H1 (cell line): ENCODE results near the gene HMGXB3. TPM values are rescaled to one million over a fixed set of nuclear protein-coding genes. Genes with fewer than 3 reads are reported as not detected.

ENCODE experiments used
- CTCF ChIA-PET: fragments of 300-600 bp; sonication (Branson Sonifier 250); formaldehyde crosslinking; loops from one replicate; lab custom pipeline; 2021; ENCODE audit not compliant: partially characterized antibody; lab: Charles Lee
- POLR2A ChIA-PET: fragments of 300-600 bp; sonication (Branson Sonifier 250); formaldehyde crosslinking; loops from one replicate; lab custom pipeline; 2021; ENCODE audit warnings: inconsistent platforms; ENCODE audit not compliant: partially characterized antibody; lab: Charles Lee
- DNase-seq, 2 experiments: peaks; one replicate each; pipeline versions ENCODE4 v3.0.0 to v3.0.0-alpha.2; 2010 to 2022; ENCODE audit warnings: low spot score in 2 of 2, low read depth in 1 of 2, mixed read lengths in 1 of 2
- FAIRE-seq: peaks from 2 replicates; lab custom pipeline; 2011; peaks lifted over from hg19 to GRCh38; lab: Jason Lieb, UNC
- H2AFZ ChIP-seq: 2 replicates; pipeline ENCODE4 v1.8.1; 2012; ENCODE audit warnings: low read length, inconsistent platforms
- H2AK5ac ChIP-seq: 2 replicates; pipeline ENCODE4 v1.6.1; 2013; ENCODE audit warnings: low read depth, low read length
- H2BK120ac ChIP-seq: replicated peaks from 2 replicates; pipeline ENCODE3; 2013; ENCODE audit warnings: low read depth, low read length, inconsistent platforms
- H2BK12ac ChIP-seq: 2 replicates; pipeline ENCODE4 v1.6.1; 2013; ENCODE audit warnings: low read depth, low read length
- H2BK15ac ChIP-seq: 2 replicates; pipeline ENCODE4 v1.6.1; 2013; ENCODE audit warnings: low read length
- H2BK20ac ChIP-seq: 2 replicates; pipeline ENCODE4 v1.6.1; 2013; ENCODE audit warnings: low read length
- H2BK5ac ChIP-seq: 2 replicates; pipeline ENCODE4 v1.6.1; 2013; ENCODE audit warnings: low read depth, low read length
- H3K14ac ChIP-seq: 2 replicates; pipeline ENCODE4 v1.6.1; 2013; ENCODE audit warnings: inconsistent platforms; ENCODE audit not compliant: insufficient read length
- H3K18ac ChIP-seq: 2 replicates; pipeline ENCODE4 v1.6.1; 2013; ENCODE audit warnings: low read length; ENCODE audit errors: extremely low read depth
- H3K23ac ChIP-seq: 2 replicates; pipeline ENCODE4 v1.6.1; 2013; ENCODE audit warnings: inconsistent platforms; ENCODE audit not compliant: insufficient read length
- H3K23me2 ChIP-seq: 2 replicates; pipeline ENCODE4 v1.6.1; 2013; ENCODE audit warnings: low read depth, low read length
- H3K27ac ChIP-seq: 2 replicates; pipeline ENCODE4 v1.6.1; 2011; ENCODE audit warnings: low read depth, low read length, inconsistent platforms
- H3K27me3 ChIP-seq, 4 experiments: replicated peaks in 1 of 4; 1 replicate in 1 of 4; 2 replicates in 3 of 4; pipeline versions ENCODE4 v1.6.1 to v1.8.1; 2011 to 2013; ENCODE audit warnings: low read length in 3 of 4, mild to moderate bottlenecking in 3 of 4, inconsistent platforms in 2 of 4, mixed read lengths in 2 of 4, moderate library complexity in 1 of 4; ENCODE audit not compliant: control insufficient read depth in 3 of 4, insufficient read depth in 3 of 4; ENCODE audit errors: extremely low read depth in 1 of 4
- H3K36me3 ChIP-seq, 4 experiments: 2 replicates each; pipeline versions ENCODE4 v1.6.1 to v1.8.1; 2011 to 2013; ENCODE audit warnings: mild to moderate bottlenecking in 4 of 4, low read length in 3 of 4, moderate library complexity in 2 of 4, control low read depth in 1 of 4, inconsistent platforms in 1 of 4; ENCODE audit not compliant: insufficient read depth in 4 of 4, control insufficient read depth in 2 of 4
- H3K4ac ChIP-seq: replicated peaks from 2 replicates; pipeline ENCODE3; 2013; ENCODE audit warnings: low read length, low read depth, mixed read lengths, inconsistent platforms; ENCODE audit not compliant: insufficient read length
- H3K4me1 ChIP-seq, 4 experiments: replicated peaks in 1 of 4; 1 replicate in 1 of 4; 2 replicates in 3 of 4; pipeline versions ENCODE4 v1.6.1 to v1.8.1; 2011 to 2013; ENCODE audit warnings: low read length in 3 of 4, inconsistent platforms in 2 of 4, mixed read lengths in 1 of 4; ENCODE audit not compliant: insufficient read depth in 4 of 4, control insufficient read depth in 3 of 4
- H3K4me2 ChIP-seq, 2 experiments: 2 replicates each; pipeline versions ENCODE4 v1.6.1 to v1.8.1; 2011 to 2013; ENCODE audit warnings: low read depth in 2 of 2, low read length in 2 of 2, control low read depth in 1 of 2, inconsistent platforms in 1 of 2, mild to moderate bottlenecking in 1 of 2; ENCODE audit not compliant: insufficient read depth in 1 of 2
- H3K4me3 ChIP-seq, 4 experiments: fragments of 200-600, 300-600 bp in 1 of 4; sonication (generic), shearing (Covaris generic), sonication (Bioruptor Twin) in 1 of 4; 2 replicates each; pipeline versions ENCODE4 v1.5.1 to v1.8.1; 2011 to 2016; ENCODE audit warnings: low read length in 4 of 4, low read depth in 3 of 4, control low read depth in 2 of 4, inconsistent platforms in 2 of 4, mild to moderate bottlenecking in 2 of 4, mixed read lengths in 1 of 4, moderate library complexity in 1 of 4; ENCODE audit not compliant: insufficient read depth in 2 of 4; ENCODE audit errors: extremely low read depth in 1 of 4
- H3K56ac ChIP-seq: replicated peaks from 2 replicates; pipeline ENCODE3; 2013; ENCODE audit warnings: low read depth, mild to moderate bottlenecking, mixed read lengths, low read length, inconsistent platforms; ENCODE audit not compliant: insufficient read length
- H3K79me1 ChIP-seq: 2 replicates; pipeline ENCODE4 v1.6.1; 2013; ENCODE audit warnings: low read depth, low read length, control low read depth
- H3K79me2 ChIP-seq, 2 experiments: 2 replicates each; pipeline versions ENCODE4 v1.6.1 to v1.8.1; 2012 to 2013; ENCODE audit warnings: low read length in 2 of 2, mild to moderate bottlenecking in 2 of 2, inconsistent platforms in 1 of 2; ENCODE audit not compliant: insufficient read depth in 2 of 2, control insufficient read depth in 1 of 2
- H3K9ac ChIP-seq, 4 experiments: replicated peaks in 1 of 4; 1 replicate in 1 of 4; 2 replicates in 3 of 4; pipeline versions ENCODE4 v1.6.1 to v1.8.1; 2011 to 2013; ENCODE audit warnings: low read depth in 3 of 4, low read length in 3 of 4, control low read depth in 2 of 4, mild to moderate bottlenecking in 2 of 4, moderate library complexity in 2 of 4, inconsistent platforms in 1 of 4; ENCODE audit errors: extremely low read depth in 1 of 4
- H3K9me3 ChIP-seq, 2 experiments: 2 replicates each; pipeline versions ENCODE4 v1.6.1 to v1.8.1; 2012 to 2013; ENCODE audit warnings: mild to moderate bottlenecking in 2 of 2, moderate library complexity in 2 of 2, control low read depth in 1 of 2, inconsistent platforms in 1 of 2, low read depth in 1 of 2, low read length in 1 of 2, mixed read lengths in 1 of 2; ENCODE audit not compliant: insufficient read depth in 2 of 2
- H4K20me1 ChIP-seq, 2 experiments: replicated peaks in 1 of 2; 2 replicates each; pipeline versions ENCODE3 to v1.8.1; 2011 to 2013; ENCODE audit warnings: inconsistent platforms in 2 of 2, low read length in 2 of 2, mild to moderate bottlenecking in 1 of 2; ENCODE audit not compliant: insufficient read depth in 2 of 2, control insufficient read depth in 1 of 2
- H4K5ac ChIP-seq: 2 replicates; pipeline ENCODE4 v1.6.1; 2013; ENCODE audit warnings: low read length, low read depth, mixed read lengths, inconsistent platforms; ENCODE audit not compliant: insufficient read length
- H4K8ac ChIP-seq: 2 replicates; pipeline ENCODE4 v1.8.0; 2013; ENCODE audit warnings: mild to moderate bottlenecking, moderate library complexity, low read length, inconsistent platforms; ENCODE audit not compliant: insufficient read depth; ENCODE audit errors: extremely low read depth
- H4K91ac ChIP-seq: replicated peaks from 2 replicates; pipeline ENCODE3; 2013; ENCODE audit warnings: low read length, mixed read lengths, inconsistent platforms; ENCODE audit not compliant: insufficient read length
- CHD2 ChIP-seq: IDR thresholded peaks from 2 replicates; pipeline ENCODE4 v1.6.1; 2012; ENCODE audit warnings: low read length, improper control_type of control experiment
- CTBP2 ChIP-seq: IDR thresholded peaks from 2 replicates; pipeline ENCODE4 v1.7.0; 2011; ENCODE audit warnings: borderline replicate concordance, mild to moderate bottlenecking, moderate library complexity, mixed read lengths, low read length; ENCODE audit not compliant: insufficient read depth, insufficient read length
- EP300 ChIP-seq, 2 experiments: IDR thresholded peaks; 1 replicate in 1 of 2; 2 replicates in 1 of 2; pipeline ENCODE4 v1.6.1; 2011 to 2012; ENCODE audit warnings: low read depth in 2 of 2, low read length in 2 of 2, mild to moderate bottlenecking in 2 of 2, borderline replicate concordance in 1 of 2, inconsistent platforms in 1 of 2, moderate library complexity in 1 of 2
- EZH2 ChIP-seq: fragments of 200-600 bp; sonication (generic); IDR thresholded peaks from 2 replicates; pipeline ENCODE4 v1.7.1; 2012; ENCODE audit warnings: low read depth, mild to moderate bottlenecking, moderate library complexity, low read length, inconsistent platforms; ENCODE audit not compliant: severe bottlenecking
- FOSL1 ChIP-seq: IDR thresholded peaks from 2 replicates; pipeline ENCODE4 v1.6.1; 2011; ENCODE audit warnings: mild to moderate bottlenecking, low read depth, low read length, moderate library complexity; ENCODE audit not compliant: insufficient read depth
- NRF1 ChIP-seq: IDR thresholded peaks from 2 replicates; pipeline ENCODE4 v1.6.1; 2011; ENCODE audit warnings: mild to moderate bottlenecking, low read depth, low read length, improper control_type of control experiment
- SIX5 ChIP-seq: IDR thresholded peaks from 2 replicates; pipeline ENCODE4 v1.6.1; 2011; ENCODE audit warnings: mild to moderate bottlenecking, low read depth, low read length
- SP1 ChIP-seq: IDR thresholded peaks from 2 replicates; pipeline ENCODE4 v1.6.1; 2011; ENCODE audit warnings: low read depth, low read length
- SP2 ChIP-seq: IDR thresholded peaks from 2 replicates; pipeline ENCODE4 v1.6.1; 2012; ENCODE audit warnings: mild to moderate bottlenecking, low read length, inconsistent platforms
- TAF1 ChIP-seq: IDR thresholded peaks from 2 replicates; pipeline ENCODE4 v1.6.1; 2011; ENCODE audit warnings: mild to moderate bottlenecking, low read depth, low read length
- USF2 ChIP-seq: IDR thresholded peaks from 2 replicates; pipeline ENCODE4 v1.6.1; 2011; ENCODE audit warnings: low read length, improper control_type of control experiment
- WGBS, 2 experiments: shearing (Covaris generic) in 1 of 2; methylation state at CpG; one replicate each; pipeline versions ENCODE4 v1.1.6 to v1.1.7; 2013 to 2015; ENCODE audit warnings: low lambda C conversion rate in 2 of 2, mixed read lengths in 2 of 2, inconsistent platforms in 1 of 2, low coverage in 1 of 2, missing lambda C conversion rate in 1 of 2; ENCODE audit not compliant: insufficient replicate concordance in 2 of 2, insufficient coverage in 1 of 2, insufficient read length in 1 of 2; ENCODE audit errors: extremely low coverage in 1 of 2, missing lambda C conversion rate in 1 of 2; 5-methylcytosine and 5-hydroxymethylcytosine counted together
- polyA plus RNA-seq, 7 experiments: library from polyadenylated mRNA; depleted of rRNA in 3 of 7; stranded (reverse) in 5 of 7; unstranded in 2 of 7; fragments of >200 nt in 5 of 7; fragments of 200-250 nt in 2 of 7; gene quantifications; 1 replicate in 5 of 7; 2 replicates in 1 of 7; 4 replicates in 1 of 7; pipeline versions ENCODE4 v1.2.1 to v1.2.3, GENCODE V29; 2011 to 2013; ENCODE audit warnings: missing spikeins in 2 of 7, mixed read lengths in 2 of 7
- total RNA-seq: library from RNA; stranded (reverse); fragmentation: NEBNext Ultra II Directional; extraction: Animal tissue kit (Norgen Biotek cat#: 25700); gene quantifications from 2 replicates; pipeline ENCODE4 v1.2.1, GENCODE V29; 2021

Gene HMGXB3
- total and polyA plus RNA-seq, 2 of the 8 experiments (the other 6 are each of a cell fraction or from before 2014, with no cell fraction given), result 26.8 to 28.0 TPM

GRCh38 chr5:150023136-150023535 is 22.6 kb downstream of the HMGXB3 start:
- CTCF ChIA-PET, result interaction anchor here (1.3 to 1.8 kb wide), 3 partner anchors 22 to 34 kb away, joined by 3 to 5 read pairs (median 3); no protein-coding TSS in a partner anchor
- no peak overlapping the region for H3K27ac ChIP-seq
- no peak for TF ChIP-seq FOSL1
- TF ChIP-seq SP1, result no peak
- TF ChIP-seq CTBP2, result no peak
- TF ChIP-seq TAF1, result no peak
- TF ChIP-seq CHD2, result no peak
- no peak for TF ChIP-seq SIX5
- no peak for TF ChIP-seq NRF1
- TF ChIP-seq USF2, result no peak
- TF ChIP-seq EZH2, result no peak
- no peak for TF ChIP-seq EP300 (IDR thresholded peaks at IDR 0.05; ENCODE audit: borderline replicate concordance in 1 of 2, low read depth in 2 of 2, low read length in 2 of 2)
- no peak for TF ChIP-seq SP2

More at GRCh38 chr5:150023136-150023535, 22.6 kb downstream of the HMGXB3 start:
- POLR2A ChIA-PET, result no interaction called here
- Histone ChIP-seq H4K8ac (no peak overlapping the region), H2BK12ac (no peak overlapping the region), H3K36me3 (peaks cover 3 to 69% (median 31%) of the 10 kb centered on the region in 4 experiments; a peak in 6 of 8 replicates), H3K4ac (no peak overlapping the region), H4K91ac (no peak overlapping the region), H3K79me2 (no peaks in the 10 kb centered on the region), H2BK20ac (no peak overlapping the region), H3K9ac (no peak overlapping the region), H3K18ac (no peak overlapping the region), H3K56ac (no peak overlapping the region), H3K14ac (no peak overlapping the region), H3K23me2 (no peaks in the 10 kb centered on the region), H3K79me1 (no peaks in the 10 kb centered on the region), H2BK120ac (no peak overlapping the region), H4K20me1 (peaks cover 0 to 2% of the 10 kb centered on the region in 2 experiments), H2BK15ac (no peak overlapping the region), H4K5ac (no peak overlapping the region), H3K4me3 (no peak overlapping the region), H3K4me1 (no peaks in the 10 kb centered on the region; a peak in 1 of 7 replicates), H3K27me3 (no peaks in the 10 kb centered on the region), H3K23ac (no peak overlapping the region), H3K9me3 (no peaks in the 10 kb centered on the region), H2AFZ (no peak overlapping the region), H2BK5ac (no peak overlapping the region), H2AK5ac (no peak overlapping the region), H3K4me2 (no peak overlapping the region)
- WGBS, 2 experiments, result 86% methylated on average over 1 of the region's 1 CpG; no CpG with 5 or more reads in 1 of the 2 experiments
- DNase-seq, result no peak
- FAIRE-seq, result no peak
